GM12873 (cell line): ENCODE data around the gene IHH.

Experiments
- CTCF ChIP-seq: IDR thresholded peaks from 2 replicates; pipeline ENCODE4 v1.5.1; 2012; ENCODE audit warnings: low read depth, mild to moderate bottlenecking, moderate library complexity, low read length, control low read depth; ENCODE audit not compliant: insufficient read depth; ENCODE audit errors: missing control alignments

IHH gene

GRCh38 chr2:219028996-219029828, 31.5 kb downstream of the IHH start:
- TF ChIP-seq CTCF = no peak

DNA sequence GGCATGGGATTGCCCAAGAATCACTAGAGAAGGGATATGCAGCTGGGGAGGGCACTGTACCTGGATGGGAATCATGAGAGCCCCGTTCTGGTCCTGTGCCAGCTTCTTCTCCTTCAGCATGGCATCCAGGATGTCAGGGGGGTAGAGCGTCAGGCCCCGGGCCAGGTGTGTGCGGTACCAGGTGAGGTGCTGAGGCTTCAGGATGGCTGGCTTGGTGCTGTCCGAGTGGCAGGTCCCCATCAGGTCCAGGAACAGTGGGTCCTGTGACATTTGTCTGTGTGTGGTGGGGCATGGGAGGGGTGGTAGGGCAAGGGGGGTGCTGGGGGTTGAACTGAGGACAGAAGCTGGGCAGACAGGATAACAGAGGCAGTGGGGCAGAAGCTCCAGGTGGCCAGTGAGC, 32.6 kb downstream of the IHH start:
- no peak for TF ChIP-seq CTCF

DNA sequence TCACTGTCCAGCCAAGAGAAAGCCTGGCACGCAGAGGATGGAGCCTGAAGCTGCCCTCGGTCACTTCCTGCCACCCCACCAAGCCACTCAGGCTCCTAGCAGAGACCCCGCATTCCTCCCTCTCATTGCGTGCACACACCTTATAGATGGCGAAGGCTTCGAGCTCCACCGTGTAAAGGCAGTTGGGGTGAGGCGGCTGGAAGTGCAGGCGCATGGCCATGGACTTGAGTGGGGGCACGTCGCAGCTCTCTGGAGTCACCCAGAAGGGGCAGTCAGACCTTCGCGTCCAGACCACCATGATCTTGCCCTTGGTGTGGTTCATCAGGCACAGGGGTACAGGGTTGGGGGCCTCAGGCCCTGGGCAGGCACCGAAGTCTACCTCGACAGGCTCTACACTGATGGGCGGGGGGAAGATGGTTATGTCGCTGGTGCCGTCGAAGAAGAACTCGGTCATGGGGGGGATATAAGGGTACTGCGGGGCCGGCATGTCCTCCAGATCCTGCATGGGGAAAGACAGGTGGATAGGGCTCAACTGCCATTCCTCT, 33.1 kb downstream of the IHH start:
- no peak for TF ChIP-seq CTCF

DNA sequence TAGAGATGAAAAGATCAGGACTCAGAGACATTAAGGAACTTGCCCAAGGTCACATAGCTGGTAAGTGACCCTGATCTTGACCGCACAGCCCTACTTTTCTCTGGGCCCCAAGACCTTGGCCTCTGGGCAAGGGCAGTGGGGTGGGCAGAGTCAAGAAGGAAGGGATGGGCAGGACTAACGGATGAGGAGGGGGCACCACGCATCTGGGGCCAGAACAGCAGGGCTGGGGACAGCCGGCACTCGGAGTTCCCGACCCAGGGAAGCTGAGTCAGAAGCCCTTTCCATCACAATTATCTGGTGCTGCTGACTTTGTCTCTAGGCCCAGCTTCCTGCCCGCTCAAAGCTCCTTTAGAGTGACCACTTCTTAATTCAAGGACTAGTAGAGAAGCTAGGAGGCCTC, 33.8 kb downstream of the IHH start:
- TF ChIP-seq CTCF = no peak

DNA sequence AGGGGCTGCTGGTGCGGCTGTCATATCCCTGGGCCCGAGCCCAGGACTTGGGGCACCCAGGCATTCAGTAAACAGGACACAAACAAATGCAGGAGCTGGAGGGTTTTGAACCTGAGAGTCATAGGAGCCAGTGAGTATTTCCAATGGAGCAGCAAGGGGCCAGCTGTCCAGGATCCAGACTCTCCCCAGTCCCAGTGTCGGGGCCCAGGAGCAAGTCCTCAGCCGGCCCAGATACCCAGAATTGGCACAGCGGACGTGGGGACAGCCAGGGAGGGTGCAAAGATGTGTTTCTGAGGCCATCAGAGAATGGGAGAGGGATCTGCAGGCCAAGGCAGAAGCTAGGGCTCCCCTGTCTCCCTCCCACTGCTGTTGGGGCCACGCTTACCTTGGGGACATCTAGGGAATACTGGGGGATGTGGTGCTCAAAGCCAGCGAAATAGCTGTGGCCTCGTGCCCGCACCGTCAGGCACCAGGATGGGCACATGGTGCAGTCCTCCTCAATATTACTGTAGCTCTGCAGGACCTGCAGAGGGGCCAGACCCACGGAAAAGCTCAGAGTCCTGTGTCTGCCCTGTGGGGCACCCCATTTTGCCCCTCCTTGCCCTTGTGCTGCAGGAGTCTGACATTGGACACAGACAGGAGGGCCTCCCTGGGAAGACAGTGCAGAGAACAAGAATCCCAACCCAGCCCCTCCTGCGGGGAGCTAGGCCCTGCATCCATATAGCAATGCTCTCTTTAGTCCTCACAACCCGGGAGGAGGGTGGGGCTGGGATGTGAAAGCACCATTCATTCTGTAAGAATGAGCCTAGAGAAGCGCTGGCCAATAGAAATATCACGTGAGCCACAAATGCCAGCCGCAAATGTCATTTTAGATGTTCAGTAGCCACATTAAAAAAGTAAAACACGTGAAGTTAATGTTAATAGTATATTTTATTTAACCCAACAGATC, 34.8 kb downstream of the IHH start:
- TF ChIP-seq CTCF = no peak

GRCh38 chr2:219024059-219024458, 36.7 kb downstream of the IHH start:
- TF ChIP-seq CTCF = no peak
